HCT116 (cell line): ENCODE data around the gene DBNL. TPM values are rescaled to one million over a fixed set of nuclear protein-coding genes. Genes with fewer than 3 reads are reported as not detected.
"Not testable (repeated sequence)": the region's sequence is repeated elsewhere in the genome, so short reads cannot be mapped to it uniquely, and the experiment has no call there.

ENCODE experiments used
- ATAC-seq: fragments of 200-7000 bp; cut with Tn5 transposase; 2 replicates; pipeline ENCODE4 v1.9.1; 2020; ENCODE audit warnings: mild to moderate bottlenecking, moderate library complexity
- BruUV-seq: library from RNA; stranded (reverse); fragments of 400-500 nt; replicated peaks from 2 replicates; lab custom pipeline; 2021; lab: Mats Ljungman, UMichigan
- CTCF ChIA-PET: fragments of 300-600 bp; sonication (Branson Sonifier 250); formaldehyde crosslinking; loops from one replicate; lab custom pipeline; 2021; ENCODE audit warnings: antibody characterized with exemption; lab: Charles Lee
- POLR2A ChIA-PET: fragments of 300-600, 350-600 bp; sonication (Branson Sonifier 250); formaldehyde crosslinking; loops from one replicate; lab custom pipeline; 2021; ENCODE audit warnings: antibody characterized with exemption; lab: Charles Lee
- RAD21 ChIA-PET, 2 experiments: fragments of 300-600 bp; sonication (Branson Sonifier 250); formaldehyde crosslinking; loops; one replicate each; lab custom pipeline; 2023; ENCODE audit warnings: low total read pairs in 2 of 2; ENCODE audit not compliant: uncharacterized antibody in 2 of 2, unreplicated experiment in 2 of 2, low non-redundant PET in 1 of 2; lab: Charles Lee
- DNase-seq: peaks from one replicate; pipeline ENCODE4 v3.0.0-alpha.2; 2010; ENCODE audit warnings: low read depth, low spot score
- H2AFZ ChIP-seq: fragments of 200-600 bp; shearing (Covaris generic), sonication (generic); 2 replicates; pipeline ENCODE4 v1.6.1; 2017; ENCODE audit warnings: low read depth, mixed run types, mixed read lengths, antibody characterized with exemption, low read length; ENCODE audit not compliant: poor library complexity, severe bottlenecking
- H3K27ac ChIP-seq: 2 replicates; pipeline ENCODE4 v1.5.1; 2012; ENCODE audit warnings: low read depth, low read length
- H3K27me3 ChIP-seq: fragments of 200-600 bp; sonication (generic); 2 replicates; pipeline ENCODE4 v1.6.1; 2016; ENCODE audit warnings: mixed run types, low read length, mixed read lengths; ENCODE audit not compliant: insufficient read depth
- H3K36me3 ChIP-seq, 2 experiments: fragments of 200-500 bp in 1 of 2; fragments of 200-600 bp in 1 of 2; sonication (Bioruptor generic) in 1 of 2; sonication (generic) in 1 of 2; 2 replicates each; pipeline versions ENCODE4 v1.5.1 to v1.6.1; 2014 to 2016; ENCODE audit warnings: low read length in 2 of 2, inconsistent platforms in 1 of 2, mixed read lengths in 1 of 2, mixed run types in 1 of 2; ENCODE audit not compliant: insufficient read depth in 2 of 2, control insufficient read depth in 1 of 2
- H3K4me1 ChIP-seq, 2 experiments: fragments of 200-600 bp in 1 of 2; sonication (generic) in 1 of 2; 2 replicates each; pipeline versions ENCODE4 v1.5.1 to v1.6.1; 2012 to 2017; ENCODE audit warnings: low read length in 2 of 2, inconsistent platforms in 1 of 2, mild to moderate bottlenecking in 1 of 2, mixed read lengths in 1 of 2, mixed run types in 1 of 2, moderate library complexity in 1 of 2; ENCODE audit not compliant: insufficient read depth in 2 of 2, control insufficient read depth in 1 of 2
- H3K4me2 ChIP-seq: fragments of 200-600 bp; sonication (generic); 2 replicates; pipeline ENCODE4 v1.6.1; 2017; ENCODE audit warnings: mixed run types, low read length, mixed read lengths
- H3K4me3 ChIP-seq, 2 experiments: fragments of 200-600 bp in 1 of 2; sonication (generic) in 1 of 2; replicated peaks in 1 of 2; 2 replicates each; pipeline ENCODE4 v1.5.1; 2011 to 2016; ENCODE audit warnings: low read length in 2 of 2, control low read depth in 1 of 2, low read depth in 1 of 2, mild to moderate bottlenecking in 1 of 2, mixed read lengths in 1 of 2, mixed run types in 1 of 2
- H3K79me2 ChIP-seq: fragments of 200-600 bp; sonication (generic); 2 replicates; pipeline ENCODE4 v1.6.1; 2017; ENCODE audit warnings: mild to moderate bottlenecking, mixed run types, low read length, moderate library complexity, mixed read lengths; ENCODE audit not compliant: insufficient read depth
- H3K9ac ChIP-seq: fragments of 200-600 bp; sonication (generic); 2 replicates; pipeline ENCODE4 v1.6.1; 2016; ENCODE audit warnings: low read length, mixed read lengths
- H3K9me2 ChIP-seq: fragments of 200-600 bp; sonication (generic), shearing (Covaris generic); 2 replicates; pipeline ENCODE4 v1.6.1; 2017; ENCODE audit warnings: mixed run types, mild to moderate bottlenecking, moderate library complexity; ENCODE audit not compliant: insufficient read depth
- H3K9me3 ChIP-seq, 2 experiments: fragments of 200-500 bp in 1 of 2; fragments of 200-600 bp in 1 of 2; sonication (Bioruptor generic) in 1 of 2; sonication (generic) in 1 of 2; 2 replicates each; pipeline ENCODE4 v1.6.1; 2014 to 2017; ENCODE audit warnings: low read length in 2 of 2, mixed read lengths in 2 of 2, inconsistent platforms in 1 of 2, low read depth in 1 of 2, mild to moderate bottlenecking in 1 of 2, mixed run types in 1 of 2, moderate library complexity in 1 of 2; ENCODE audit not compliant: control insufficient read depth in 1 of 2, insufficient read depth in 1 of 2
- H4K20me1 ChIP-seq: fragments of 200-600 bp; sonication (generic), shearing (Covaris generic); 2 replicates; pipeline ENCODE4 v1.6.1; 2017; ENCODE audit warnings: mixed run types, mild to moderate bottlenecking, moderate library complexity; ENCODE audit not compliant: insufficient read depth
- intact Hi-C: fragments of 100-400 bp; cut with micrococcal nuclease; formaldehyde crosslinking; loops from 2 replicates; pipeline ENCODE4 v1.10.0; 2022
- total RNA-seq: library from RNA; stranded (reverse); gene quantifications from one replicate; pipeline ENCODE4 v1.2.1, GENCODE V29; 2021; ENCODE audit not compliant: unreplicated experiment

Gene DBNL
- total RNA-seq, 1 experiment from 2014 or later = 39.4 TPM

DNA sequence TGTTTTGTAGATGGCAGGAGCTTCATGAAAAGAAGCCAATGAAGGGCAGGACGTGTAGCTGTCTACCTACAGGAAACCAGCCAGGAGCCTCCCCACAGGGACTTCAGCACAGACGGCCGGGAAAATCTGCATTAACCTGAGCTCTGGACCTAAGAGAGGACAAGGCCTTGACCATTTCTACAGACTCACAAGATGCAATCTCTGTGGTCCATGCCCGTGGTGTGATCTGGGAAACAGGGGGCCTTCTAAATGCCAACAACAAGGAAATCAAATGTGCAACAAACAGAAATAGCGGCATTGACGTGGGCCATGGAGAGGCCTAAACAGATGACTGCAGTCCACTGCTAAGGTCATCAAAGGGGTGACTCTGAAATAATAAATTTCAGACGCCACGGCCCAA is 32.4 kb upstream of the DBNL start:
- H3K27ac ChIP-seq, POLR2A ChIA-PET, H3K4me2 ChIP-seq, H3K4me1 ChIP-seq, intact Hi-C loops, RAD21 ChIA-PET, H3K9me2 ChIP-seq, BruUV-seq, H3K27me3 ChIP-seq, H3K9me3 ChIP-seq, DNase-seq, ATAC-seq, H4K20me1 ChIP-seq, H3K36me3 ChIP-seq, H3K4me3 ChIP-seq, CTCF ChIA-PET, H3K9ac ChIP-seq, H2AFZ ChIP-seq, H3K79me2 ChIP-seq: not testable (repeated sequence)

DNA sequence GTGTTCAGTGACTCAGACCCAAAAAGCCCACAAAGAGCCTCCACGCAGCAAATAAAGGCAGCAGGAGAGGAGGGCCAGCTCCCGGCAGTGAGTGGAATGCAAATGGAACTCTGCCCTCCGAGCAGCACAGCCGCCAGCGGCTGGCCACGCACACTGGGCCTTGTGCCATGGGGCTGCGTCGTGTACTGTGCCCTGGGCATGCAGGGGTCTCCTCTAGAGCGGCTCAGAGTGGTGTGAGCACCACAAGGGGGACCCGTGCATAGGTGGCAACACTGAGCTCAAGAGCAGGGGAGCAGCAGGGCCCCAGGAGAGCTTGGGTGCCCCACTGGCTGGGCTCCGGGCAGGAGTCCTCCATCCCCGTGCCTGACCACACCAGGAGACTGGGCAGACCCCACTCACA is 29.4 kb upstream of the DBNL start:
- H3K9me3 ChIP-seq, CTCF ChIA-PET, H3K27me3 ChIP-seq, H3K36me3 ChIP-seq, DNase-seq, H3K9ac ChIP-seq, RAD21 ChIA-PET, H4K20me1 ChIP-seq, ATAC-seq, H3K9me2 ChIP-seq, H3K4me1 ChIP-seq, intact Hi-C loops, H3K79me2 ChIP-seq, H3K27ac ChIP-seq, H2AFZ ChIP-seq, BruUV-seq, POLR2A ChIA-PET, H3K4me2 ChIP-seq, H3K4me3 ChIP-seq: not testable (repeated sequence)
